ENCODE measurements around the gene INF2. TPM values are rescaled to one million over a fixed set of nuclear protein-coding genes. Genes with fewer than 3 reads are reported as not detected.
"Not testable (repeated sequence)": the region's sequence is repeated elsewhere in the genome, so short reads cannot be mapped to it uniquely, and the experiment has no call there.

INF2 gene
- polyA plus RNA-seq, 1 experiment: 39.9 TPM

GRCh38 chr14:104661086-104661485, 28.3 kb upstream of the INF2 start:
- no peaks in the 10 kb centered on the region for H3K36me3 ChIP-seq (ENCODE audit: control insufficient read depth, insufficient read depth, low read length)
- DNase-seq (ENCODE audit: low read depth): no peak
- CTCF ChIA-PET: interaction anchor here (2.0 kb wide), 1 partner anchor 21 kb away, joined by 6 read pairs; no protein-coding TSS in a partner anchor
- TF ChIP-seq CTCF (IDR thresholded peaks at IDR 0.05; ENCODE audit: insufficient read depth, low read depth, low read length): no peak
- peaks cover 2% of the 10 kb centered on the region; the same call in 1 of the 2 replicates for H3K27me3 ChIP-seq (ENCODE audit: control insufficient read depth, insufficient read depth, low read length)
- POLR2A ChIA-PET: no interaction called here
- no peak overlapping the region for H3K4me3 ChIP-seq (ENCODE audit: low read depth, low read length)

GRCh38 chr14:104661528-104662157, 27.8 kb upstream of the INF2 start:
- H3K36me3 ChIP-seq (ENCODE audit: control insufficient read depth, insufficient read depth, low read length); CTCF ChIA-PET; H3K27me3 ChIP-seq (ENCODE audit: control insufficient read depth, insufficient read depth, low read length); DNase-seq (ENCODE audit: low read depth); POLR2A ChIA-PET; H3K4me3 ChIP-seq (ENCODE audit: low read depth, low read length): not testable (repeated sequence)

GRCh38 chr14:104662472-104662871, 26.9 kb upstream of the INF2 start:
- DNase-seq (ENCODE audit: low read depth); H3K36me3 ChIP-seq (ENCODE audit: control insufficient read depth, insufficient read depth, low read length); POLR2A ChIA-PET; H3K27me3 ChIP-seq (ENCODE audit: control insufficient read depth, insufficient read depth, low read length); CTCF ChIA-PET; H3K4me3 ChIP-seq (ENCODE audit: low read depth, low read length): not testable (repeated sequence)

GRCh38 chr14:104664107-104664506, 25.3 kb upstream of the INF2 start:
- ChIA-PET POLR2A (no interaction called here), CTCF (interaction anchor here (1.2 to 2.3 kb wide), 2 partner anchors 12 to 45 kb away, joined by 3 to 8 read pairs; no protein-coding TSS in a partner anchor)
- Histone ChIP-seq H3K27me3 (ENCODE audit: control insufficient read depth, insufficient read depth, low read length) (peaks cover 2% of the 10 kb centered on the region; the same call in 1 of the 2 replicates), H3K36me3 (ENCODE audit: control insufficient read depth, insufficient read depth, low read length) (no peaks in the 10 kb centered on the region), H3K4me3 (ENCODE audit: low read depth, low read length) (no peak overlapping the region)
- no peak for DNase-seq (ENCODE audit: low read depth)
- TF ChIP-seq CTCF (IDR thresholded peaks at IDR 0.05; ENCODE audit: insufficient read depth, low read depth, low read length): no peak

- CTCF ChIA-PET: interaction anchor here (2.3 kb wide), 1 partner anchor 13 kb away, joined by 8 read pairs; no protein-coding TSS in a partner anchor
- no peak for DNase-seq (ENCODE audit: low read depth)
- POLR2A ChIA-PET: no interaction called here
Observed at GRCh38 chr14:104664588-104664987, 24.8 kb upstream of the INF2 start.

More at GRCh38 chr14:104664588-104664987, 24.8 kb upstream of the INF2 start:
- H3K27me3 ChIP-seq (ENCODE audit: control insufficient read depth, insufficient read depth, low read length): peaks cover 2% of the 10 kb centered on the region; the same call in 1 of the 2 replicates
- no peak for TF ChIP-seq CTCF (IDR thresholded peaks at IDR 0.05; ENCODE audit: insufficient read depth, low read depth, low read length)
- H3K4me3 ChIP-seq (ENCODE audit: low read depth, low read length): no peak overlapping the region
- H3K36me3 ChIP-seq (ENCODE audit: control insufficient read depth, insufficient read depth, low read length): no peaks in the 10 kb centered on the region

Measured in BJ (cell line).